ENCODE data around the gene DOCK8. TPM values are rescaled to one million over a fixed set of nuclear protein-coding genes. Genes with fewer than 3 reads are reported as not detected.
A peak's percentile ranks its signal among the peaks of the same experiment; 100 is the strongest.

DOCK8 gene
- total RNA-seq, 1 donor from 2014 or later = 0.54 TPM

DNA sequence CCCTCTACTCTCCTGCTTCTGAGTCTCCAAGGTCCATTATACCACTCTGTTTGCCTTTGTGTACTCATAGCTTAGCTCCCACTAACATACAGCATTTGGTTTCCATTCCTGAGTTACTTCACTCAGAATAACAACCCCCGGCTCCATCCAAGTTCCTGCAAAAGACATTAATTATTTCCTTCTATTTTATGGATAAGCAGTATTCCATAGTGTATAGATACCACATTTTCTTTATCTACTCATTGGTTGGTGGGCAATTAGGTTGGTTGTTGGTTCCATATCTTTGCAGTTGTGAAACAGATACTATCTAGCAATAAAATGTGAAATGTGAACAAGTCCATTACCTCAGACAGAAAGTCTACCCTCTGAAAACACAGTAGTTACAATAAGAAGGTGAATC is 110.3 kb downstream of the DOCK8 start:
- H3K4me1 Mint-ChIP-seq = peaks cover 7% of the 10 kb centered on the region
- no peak for DNase-seq (ENCODE audit: low spot score)
- no peak overlapping the region for H3K9ac ChIP-seq

DNA sequence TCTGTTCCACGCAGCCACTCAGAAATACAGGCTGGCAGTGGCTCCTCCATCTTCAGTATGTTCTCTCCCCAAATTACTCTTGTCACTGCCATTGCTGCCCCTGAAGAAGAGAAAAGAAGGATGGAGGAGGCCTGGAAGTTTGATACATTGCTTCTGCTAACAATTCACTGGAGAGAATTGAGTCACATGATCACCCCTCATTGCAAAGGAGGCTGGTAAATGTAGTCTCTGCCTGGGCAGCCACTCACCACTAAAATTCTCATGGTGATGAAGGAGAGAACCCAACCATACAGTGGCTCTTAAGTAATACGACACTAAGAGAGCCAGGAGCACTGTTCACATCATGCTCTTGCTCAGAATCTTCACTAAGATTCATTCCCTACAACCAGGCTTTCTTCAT is 112.0 kb downstream of the DOCK8 start:
- Mint-ChIP-seq H3K4me1 (peaks cover 20% of the 10 kb centered on the region), H3K4me3 (no peak overlapping the region), H3K36me3 (no peaks in the 10 kb centered on the region), H3K9me3 (no peaks in the 10 kb centered on the region), H3K27ac (peak overlapping the region; percentile 16), H3K27me3 (ENCODE audit: insufficient read depth, low read depth) (peaks cover 6% of the 10 kb centered on the region)
- no peak overlapping the region for H3K4me2 ChIP-seq
- H3K9ac ChIP-seq = no peak overlapping the region
- no peak overlapping the region for H3K4me3 ChIP-seq
- H3K79me2 ChIP-seq (ENCODE audit: low read depth) = no peaks in the 10 kb centered on the region
- H2AFZ ChIP-seq (replicated peaks) = peak overlapping the region; percentile 99
- no peaks in the 10 kb centered on the region for H3K27me3 ChIP-seq
- H3K36me3 ChIP-seq = no peaks in the 10 kb centered on the region
- peaks cover 13% of the 10 kb centered on the region for H3K4me1 ChIP-seq
- no peak overlapping the region for H3K27ac ChIP-seq
- TF ChIP-seq EZH2 (IDR thresholded peaks at IDR 0.05) (no peak), EZH2phosphoT487 (IDR thresholded peaks at IDR 0.05) (no peak)
- TF ChIP-seq, protein P1, sequence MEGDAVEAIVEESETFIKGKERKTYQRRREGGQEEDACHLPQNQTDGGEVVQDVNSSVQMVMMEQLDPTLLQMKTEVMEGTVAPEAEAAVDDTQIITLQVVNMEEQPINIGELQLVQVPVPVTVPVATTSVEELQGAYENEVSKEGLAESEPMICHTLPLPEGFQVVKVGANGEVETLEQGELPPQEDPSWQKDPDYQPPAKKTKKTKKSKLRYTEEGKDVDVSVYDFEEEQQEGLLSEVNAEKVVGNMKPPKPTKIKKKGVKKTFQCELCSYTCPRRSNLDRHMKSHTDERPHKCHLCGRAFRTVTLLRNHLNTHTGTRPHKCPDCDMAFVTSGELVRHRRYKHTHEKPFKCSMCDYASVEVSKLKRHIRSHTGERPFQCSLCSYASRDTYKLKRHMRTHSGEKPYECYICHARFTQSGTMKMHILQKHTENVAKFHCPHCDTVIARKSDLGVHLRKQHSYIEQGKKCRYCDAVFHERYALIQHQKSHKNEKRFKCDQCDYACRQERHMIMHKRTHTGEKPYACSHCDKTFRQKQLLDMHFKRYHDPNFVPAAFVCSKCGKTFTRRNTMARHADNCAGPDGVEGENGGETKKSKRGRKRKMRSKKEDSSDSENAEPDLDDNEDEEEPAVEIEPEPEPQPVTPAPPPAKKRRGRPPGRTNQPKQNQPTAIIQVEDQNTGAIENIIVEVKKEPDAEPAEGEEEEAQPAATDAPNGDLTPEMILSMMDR (IDR thresholded peaks at IDR 0.05) = no peak
- H3F3A ChIP-seq (ENCODE audit: low read depth) = peaks cover 10% of the 10 kb centered on the region
- no peak for DNase-seq (ENCODE audit: low spot score)
- H4K20me1 ChIP-seq (ENCODE audit: low read depth) = no peaks in the 10 kb centered on the region
- no peaks in the 10 kb centered on the region for H3K9me3 ChIP-seq (ENCODE audit: low read depth)

More for the DNA sequence above, 110.3 kb downstream of the DOCK8 start:
- no peaks in the 10 kb centered on the region for H3K79me2 ChIP-seq (ENCODE audit: low read depth)
- no peaks in the 10 kb centered on the region for H3K4me1 ChIP-seq
- no peaks in the 10 kb centered on the region for H3F3A ChIP-seq (ENCODE audit: low read depth)
- H3K9me3 ChIP-seq (ENCODE audit: low read depth) = no peaks in the 10 kb centered on the region
- Mint-ChIP-seq H3K9me3 (no peaks in the 10 kb centered on the region), H3K4me3 (no peak overlapping the region), H3K36me3 (no peaks in the 10 kb centered on the region), H3K27ac (no peak overlapping the region), H3K27me3 (ENCODE audit: insufficient read depth, low read depth) (peaks cover 6% of the 10 kb centered on the region)
- H3K27ac ChIP-seq = no peak overlapping the region
- no peak overlapping the region for H3K4me3 ChIP-seq
- TF ChIP-seq EZH2phosphoT487 (IDR thresholded peaks at IDR 0.05) (no peak), EZH2 (IDR thresholded peaks at IDR 0.05) (no peak)
- TF ChIP-seq, protein P1 (IDR thresholded peaks at IDR 0.05) = no peak
- no peak overlapping the region for H3K4me2 ChIP-seq
- no peaks in the 10 kb centered on the region for H4K20me1 ChIP-seq (ENCODE audit: low read depth)
- H2AFZ ChIP-seq (replicated peaks) = no peak overlapping the region
- H3K27me3 ChIP-seq = no peaks in the 10 kb centered on the region
- H3K36me3 ChIP-seq = no peaks in the 10 kb centered on the region

DNA sequence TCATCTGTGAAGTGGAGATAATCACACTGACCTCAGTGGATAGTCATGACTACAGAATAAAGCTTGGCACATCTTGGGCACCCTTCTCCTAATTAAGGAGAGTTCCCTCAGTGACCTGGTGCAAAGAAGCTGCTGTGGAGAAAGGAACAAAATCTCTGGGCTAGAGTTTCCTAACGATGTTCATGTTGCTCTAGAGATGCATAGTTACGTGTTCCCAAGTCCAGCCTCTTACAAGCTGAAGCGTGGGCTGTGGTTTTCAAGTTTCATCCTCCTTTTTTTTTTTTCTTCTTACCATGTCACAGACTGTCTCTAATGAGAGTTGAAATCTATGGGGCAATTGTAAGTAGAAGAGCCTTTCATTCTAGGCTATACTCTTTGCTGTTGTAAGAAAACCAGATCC is 113.8 kb downstream of the DOCK8 start:
- H3K9me3 ChIP-seq (ENCODE audit: low read depth) = no peaks in the 10 kb centered on the region
- H3K27me3 Mint-ChIP-seq (ENCODE audit: insufficient read depth, low read depth) = peaks cover 6% of the 10 kb centered on the region
- TF ChIP-seq, protein P1 (IDR thresholded peaks at IDR 0.05) = no peak
- no peak for TF ChIP-seq EZH2 (IDR thresholded peaks at IDR 0.05)
- no peak for TF ChIP-seq EZH2phosphoT487 (IDR thresholded peaks at IDR 0.05)
- H3K27ac Mint-ChIP-seq = no peak overlapping the region
- no peak overlapping the region for H2AFZ ChIP-seq (replicated peaks)
- peaks cover 20% of the 10 kb centered on the region for H3K4me1 Mint-ChIP-seq
- H3F3A ChIP-seq (ENCODE audit: low read depth) = peaks cover 11% of the 10 kb centered on the region
- H3K9me3 Mint-ChIP-seq = no peaks in the 10 kb centered on the region
- H3K4me3 ChIP-seq = no peak overlapping the region
- no peaks in the 10 kb centered on the region for H3K79me2 ChIP-seq (ENCODE audit: low read depth)
- H3K36me3 Mint-ChIP-seq = no peaks in the 10 kb centered on the region
- H3K27ac ChIP-seq = no peak overlapping the region
- H4K20me1 ChIP-seq (ENCODE audit: low read depth) = no peaks in the 10 kb centered on the region
- no peak overlapping the region for H3K9ac ChIP-seq
- H3K36me3 ChIP-seq = no peaks in the 10 kb centered on the region
- H3K27me3 ChIP-seq = no peaks in the 10 kb centered on the region
- DNase-seq (ENCODE audit: low spot score) = no peak
- no peak overlapping the region for H3K4me2 ChIP-seq
- H3K4me1 ChIP-seq = peaks cover 14% of the 10 kb centered on the region
- H3K4me3 Mint-ChIP-seq = no peak overlapping the region

Data from neural progenitor cell (in vitro differentiated cells).